GM19240 (cell line): ENCODE results near the gene SPEN.

Experiments used
- DNase-seq: peaks from one replicate; pipeline ENCODE4 v3.0.0; 2011; ENCODE audit warnings: low spot score; ENCODE audit not compliant: insufficient read length

SPEN gene

DNA sequence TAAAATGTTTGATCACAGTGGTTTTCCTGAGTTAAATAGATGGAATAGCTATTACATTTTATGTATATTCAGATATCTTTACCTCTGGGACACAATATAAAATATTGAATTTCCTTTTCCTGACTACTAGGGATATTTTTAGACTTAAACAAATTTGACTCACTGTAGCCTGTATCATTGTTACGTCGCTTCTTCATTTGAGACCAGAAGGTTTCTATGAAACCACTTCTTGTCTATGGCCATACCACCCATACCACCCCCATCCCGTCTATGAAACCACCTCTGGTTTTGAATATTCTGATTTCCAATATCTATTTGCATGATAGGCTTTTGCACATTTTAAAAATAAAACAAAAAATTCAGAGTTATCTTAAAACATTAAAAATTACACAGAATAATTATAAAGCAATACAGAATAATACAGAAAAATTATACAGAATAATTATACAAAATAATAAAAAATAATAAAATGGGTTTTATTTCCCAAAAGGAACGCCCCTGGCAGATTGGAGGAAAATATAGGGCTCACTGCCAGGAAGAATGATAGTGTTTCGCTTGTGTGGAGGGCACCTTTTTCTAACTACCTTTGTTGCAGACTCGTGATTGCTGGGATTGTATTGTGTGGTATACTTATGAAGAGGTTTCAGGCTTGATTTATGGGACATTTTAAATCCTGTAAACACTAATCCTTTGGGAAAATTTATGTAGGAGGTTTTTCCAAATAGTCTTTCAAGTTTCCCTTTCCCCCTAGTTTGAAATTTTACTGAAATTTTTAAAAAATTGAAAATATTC, 4.7 kb downstream of the SPEN start:
- DNase-seq = no peak

DNA sequence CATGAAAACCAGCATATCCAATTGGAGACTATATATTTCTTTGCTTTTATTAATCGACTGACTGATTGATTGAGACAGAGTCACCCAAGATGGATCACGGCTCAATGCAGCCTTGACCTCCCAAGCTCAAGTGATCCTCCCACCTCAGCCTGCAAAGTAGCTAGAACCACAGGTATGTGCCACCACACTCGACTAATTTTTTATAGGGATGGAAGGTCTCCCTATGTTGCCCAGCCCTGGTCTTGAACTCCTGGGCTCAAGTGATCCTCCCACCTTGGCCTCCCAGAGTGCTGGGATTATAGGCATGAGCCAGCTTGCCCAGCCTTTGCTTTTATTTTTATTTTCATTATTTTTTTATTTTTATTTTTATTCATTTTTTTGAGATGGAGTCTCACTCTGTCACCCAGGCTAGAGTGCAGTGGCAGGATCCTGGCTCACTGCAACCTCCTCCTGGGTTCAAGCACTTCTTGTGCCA, 5.4 kb downstream of the SPEN start:
- no peak for DNase-seq

DNA sequence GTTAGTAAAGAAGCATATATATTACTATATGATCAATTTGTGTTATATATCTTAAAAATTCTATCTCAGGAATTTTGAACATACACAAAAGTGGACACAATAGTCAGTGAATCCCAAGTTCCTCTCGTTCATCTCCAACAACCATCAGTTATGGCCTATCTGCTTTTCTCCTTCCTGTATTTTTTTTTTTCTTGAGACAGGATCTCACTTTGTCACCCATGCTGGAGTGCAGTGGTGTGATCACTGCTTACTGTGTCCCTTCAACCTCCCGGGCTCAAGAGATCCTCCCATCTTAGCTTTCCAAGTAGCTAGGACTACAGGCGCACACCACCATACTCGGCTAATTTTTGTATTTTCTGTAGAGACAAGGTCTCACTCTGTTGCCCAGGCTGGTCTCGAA, 9.4 kb downstream of the SPEN start:
- no peak for DNase-seq

DNA sequence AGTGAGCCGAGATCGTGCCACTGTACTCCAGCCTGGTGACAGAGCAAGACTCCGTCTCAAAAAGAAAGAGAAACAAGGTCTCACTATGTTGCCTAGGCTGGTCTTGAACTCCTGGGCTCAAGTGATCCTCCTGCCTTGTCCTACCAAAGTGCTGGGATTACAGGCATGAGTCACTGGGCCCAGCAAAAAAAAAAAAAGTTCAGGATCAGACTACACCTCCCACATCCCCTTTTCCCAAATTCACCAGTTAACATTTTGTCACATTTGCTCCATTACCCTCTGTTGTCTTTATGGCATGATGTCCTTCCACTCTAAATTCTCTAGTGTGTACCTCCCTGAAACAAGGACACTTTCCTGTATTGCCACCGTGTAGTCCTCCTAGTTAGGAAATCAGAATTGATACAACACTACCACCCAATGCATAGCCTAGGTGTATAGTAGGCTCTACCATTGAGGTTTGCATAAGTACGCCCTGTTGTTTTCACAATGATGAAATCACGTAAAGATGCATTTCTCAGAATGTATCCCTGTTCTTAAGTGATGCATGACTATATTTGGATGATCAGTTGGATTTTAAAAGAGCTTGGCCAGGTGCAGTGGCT, 10.7 kb downstream of the SPEN start:
- no peak for DNase-seq

DNA sequence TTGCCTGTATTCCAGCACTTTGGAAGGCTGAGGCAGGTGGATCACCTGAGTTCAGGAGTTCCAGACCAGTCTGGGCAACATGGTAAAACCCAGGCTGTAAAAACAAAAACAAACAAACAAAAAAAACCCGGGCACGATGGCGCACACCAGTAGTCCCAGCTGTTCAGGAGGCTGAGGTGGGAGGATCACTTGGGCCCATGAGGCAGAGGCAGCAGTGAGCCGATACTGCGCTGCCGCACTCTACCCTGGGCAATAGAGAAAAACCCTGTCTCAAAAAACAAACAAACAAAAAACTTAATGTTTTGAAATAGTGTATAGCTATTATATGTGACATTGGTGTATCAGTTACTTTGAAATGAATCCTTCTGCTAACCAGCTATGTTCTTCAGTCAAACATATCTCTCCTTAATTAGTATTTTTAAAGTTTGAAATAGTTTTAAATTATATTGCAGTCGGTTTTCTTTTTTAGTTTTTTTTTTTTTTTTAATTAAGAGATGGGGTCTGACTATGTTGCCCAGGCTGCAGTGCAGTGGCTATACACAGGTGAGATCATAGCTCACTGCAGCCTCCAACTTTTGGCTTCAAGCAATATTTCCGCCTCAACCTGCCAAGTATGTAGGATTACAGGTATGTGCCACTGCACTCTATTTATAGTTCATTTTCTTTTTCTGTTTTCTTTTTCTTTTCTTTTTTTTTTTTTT, 11.3 kb downstream of the SPEN start:
- no peak for DNase-seq

DNA sequence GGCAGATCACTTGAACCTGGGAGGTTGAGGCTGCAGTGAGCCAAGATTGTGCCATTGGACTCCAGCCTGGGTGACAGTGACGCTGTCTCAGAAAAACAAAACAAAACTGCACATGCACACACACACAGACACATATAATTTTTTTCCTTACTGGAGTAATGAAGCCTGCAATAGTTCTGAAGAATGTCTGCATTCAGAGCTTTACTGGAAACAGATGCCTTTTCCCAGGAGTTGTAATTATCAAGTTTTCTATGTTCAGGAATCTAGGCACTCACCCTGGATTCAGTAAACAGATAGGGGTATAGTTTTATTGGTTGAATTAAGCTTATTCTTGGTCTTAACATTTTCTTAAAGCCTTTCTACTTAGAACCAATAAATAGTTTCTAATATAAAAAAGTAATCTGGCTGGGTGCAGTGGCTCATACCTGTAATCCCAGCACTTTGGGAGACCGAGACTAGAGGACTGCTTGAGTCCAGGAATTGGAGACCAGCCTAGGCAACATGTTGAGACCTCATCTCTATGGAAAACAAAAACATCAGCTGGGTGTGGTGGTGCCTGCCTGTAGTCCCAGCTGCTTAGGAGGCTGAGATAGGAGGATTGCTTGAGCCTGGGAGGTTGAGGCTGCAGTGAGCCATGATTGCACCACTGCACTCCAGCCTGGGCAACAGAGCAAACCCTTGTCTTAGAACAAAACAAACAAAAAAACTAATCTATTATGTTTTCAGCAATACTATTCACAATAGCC, 15.8 kb downstream of the SPEN start:
- DNase-seq = no peak

DNA sequence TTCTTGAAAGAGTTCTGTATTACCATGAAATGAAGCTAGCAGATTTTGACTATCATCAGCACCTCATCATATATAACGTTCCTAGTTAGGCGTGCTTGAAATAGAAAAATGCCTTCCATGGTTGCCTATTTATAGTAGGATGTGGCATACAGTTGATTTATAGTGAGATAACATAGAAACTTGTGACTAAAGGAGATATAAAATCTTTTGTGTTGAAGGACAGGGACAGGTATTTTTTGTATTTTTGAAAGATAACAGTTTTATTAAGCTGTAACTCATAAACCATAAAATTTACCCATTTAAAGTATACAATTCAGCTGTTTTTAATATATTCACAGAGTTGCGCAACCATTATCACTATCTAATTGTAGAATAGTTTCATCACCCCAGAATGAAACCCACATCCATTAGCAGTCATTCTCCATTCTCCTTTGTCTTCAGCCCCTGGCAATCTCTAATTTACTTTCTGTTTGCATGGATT, 19.3 kb downstream of the SPEN start:
- DNase-seq = no peak

DNA sequence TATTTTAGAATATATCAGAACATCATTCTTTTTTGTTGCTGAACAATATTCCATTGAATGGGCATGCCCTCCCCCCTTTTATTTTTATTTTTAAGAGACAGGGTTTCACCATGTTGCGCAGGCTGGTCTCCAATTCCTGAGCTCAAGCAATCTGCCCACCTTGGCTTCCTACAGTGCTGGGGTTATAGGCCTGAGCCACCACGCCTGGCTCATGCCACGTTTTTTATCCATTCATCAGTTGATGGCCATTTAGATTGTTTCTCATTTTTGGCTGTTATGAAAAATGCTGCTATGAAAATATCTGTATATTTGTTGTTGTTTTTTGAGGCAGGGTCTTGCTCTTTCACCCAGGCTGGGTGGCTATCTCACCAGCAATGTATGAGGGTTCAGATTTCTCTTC, 19.8 kb downstream of the SPEN start:
- no peak for DNase-seq

DNA sequence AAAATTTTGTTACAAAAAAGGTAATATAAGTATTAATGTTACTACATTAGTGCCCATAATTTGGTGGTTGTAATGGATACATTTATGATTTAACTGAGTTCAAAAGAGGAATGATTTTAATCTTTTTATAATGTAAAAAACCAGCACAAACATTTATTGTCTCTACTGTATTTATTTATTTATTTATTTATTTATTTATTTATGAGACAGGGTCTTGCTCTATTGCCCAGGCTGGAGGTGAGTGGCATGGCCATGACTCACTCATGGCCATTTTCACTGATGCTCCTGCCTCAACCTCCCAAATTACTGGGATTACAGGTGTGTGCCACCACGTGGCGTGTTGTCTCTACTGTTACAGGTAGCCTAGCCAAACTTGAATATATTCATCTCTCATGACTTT, 21.9 kb downstream of the SPEN start:
- no peak for DNase-seq

DNA sequence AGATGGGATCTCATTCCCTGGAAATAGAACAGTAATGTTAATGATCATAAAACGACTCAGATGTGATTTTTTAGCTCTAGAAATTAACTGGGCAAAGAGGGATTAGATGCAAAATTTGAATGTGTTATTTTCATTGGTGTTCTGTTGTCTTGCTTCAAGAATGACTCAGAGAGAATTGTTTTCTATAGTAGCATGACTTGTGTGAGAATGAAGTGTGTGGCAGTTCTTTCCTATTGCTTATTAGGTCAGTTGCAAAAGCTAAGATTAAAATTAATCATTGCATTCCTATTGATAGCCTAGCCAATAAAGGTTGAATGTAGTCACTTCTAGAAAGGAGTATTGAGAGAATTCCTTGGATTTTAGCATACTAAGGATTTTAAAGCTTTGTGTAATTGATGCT, 22.9 kb downstream of the SPEN start:
- DNase-seq = no peak

DNA sequence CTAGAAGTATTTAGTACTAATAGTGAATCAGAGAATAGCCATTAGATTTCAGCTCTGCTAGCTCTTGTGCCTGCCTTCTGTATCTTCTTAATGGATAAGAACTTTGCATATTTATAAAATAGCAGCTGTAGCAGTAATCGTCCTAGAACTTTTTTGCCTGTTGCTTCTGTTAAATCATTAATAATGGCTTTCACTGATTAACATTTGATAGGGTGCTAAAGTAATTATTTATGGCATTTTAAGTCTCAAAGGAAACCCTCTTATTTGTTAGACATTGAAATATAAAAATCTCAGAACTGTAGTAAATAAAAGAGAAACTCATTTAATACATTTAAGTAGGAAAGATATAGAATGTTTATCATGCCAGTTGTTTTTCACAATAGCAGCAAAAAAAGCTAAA, 27.0 kb downstream of the SPEN start:
- DNase-seq = no peak

DNA sequence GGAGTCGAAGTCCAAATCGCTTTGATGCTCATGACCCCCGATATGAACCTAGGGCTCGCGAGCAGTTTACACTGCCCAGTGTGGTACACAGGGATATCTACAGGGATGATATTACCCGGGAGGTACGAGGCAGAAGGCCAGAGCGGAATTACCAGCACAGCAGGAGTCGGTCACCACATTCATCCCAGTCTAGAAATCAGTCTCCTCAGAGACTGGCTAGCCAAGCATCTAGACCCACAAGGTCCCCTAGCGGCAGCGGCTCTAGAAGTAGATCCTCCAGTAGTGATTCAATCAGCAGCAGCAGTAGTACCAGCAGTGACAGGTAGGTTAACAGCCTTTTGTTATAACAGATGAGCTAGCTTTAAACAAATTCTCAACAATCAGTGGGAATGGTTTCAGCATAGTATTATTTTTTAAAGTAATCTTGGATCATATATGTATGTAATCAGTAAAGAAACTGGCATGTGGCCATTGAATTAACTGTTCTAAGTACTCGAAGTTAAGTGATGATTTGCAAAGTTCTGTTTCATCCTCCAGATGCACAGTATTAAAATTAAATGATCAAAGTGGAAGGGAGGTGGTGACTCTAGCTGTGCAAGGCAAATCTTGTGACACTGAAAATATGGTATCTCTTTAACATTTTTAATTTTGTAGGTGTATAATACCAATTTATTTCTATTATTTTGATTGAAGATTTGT, 29.0 kb downstream of the SPEN start:
- DNase-seq = no peak

DNA sequence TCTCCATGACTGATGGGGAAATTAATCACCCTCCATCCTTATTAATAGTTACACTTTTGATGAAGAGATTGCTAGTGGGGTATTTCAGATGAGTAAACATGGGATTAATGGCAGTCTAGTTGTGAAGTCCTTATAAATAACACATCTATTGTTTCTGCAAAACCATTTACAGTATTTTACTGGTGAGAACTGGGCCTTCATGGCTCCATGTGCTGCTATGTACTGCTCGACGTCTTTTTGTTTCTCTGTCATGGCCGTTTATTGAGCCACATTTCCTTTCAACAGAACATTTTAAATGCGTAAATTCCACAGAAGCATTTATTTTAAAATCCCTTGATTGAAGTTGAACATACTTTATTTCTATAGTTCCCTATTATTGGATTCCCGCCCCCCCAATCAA, 34.5 kb downstream of the SPEN start:
- DNase-seq = no peak

DNA sequence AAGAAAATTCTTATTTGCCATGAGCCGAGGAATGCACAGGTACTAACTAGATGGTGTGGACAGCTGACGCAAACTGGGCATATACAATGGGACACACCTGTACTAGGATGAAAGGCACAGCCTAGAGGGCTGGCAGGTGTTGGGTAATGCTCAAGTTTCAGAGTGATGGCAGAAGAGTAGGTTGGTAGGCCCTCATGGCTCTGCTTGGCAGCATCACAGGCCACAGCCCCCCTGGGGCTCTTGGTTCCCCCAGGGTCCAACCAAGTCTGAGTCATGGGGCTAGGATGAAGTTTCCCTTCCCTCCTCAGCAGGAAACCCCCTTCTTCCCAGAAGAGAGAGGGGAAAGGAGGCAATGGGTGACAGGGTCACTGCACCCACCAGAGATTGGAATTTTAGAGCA, 35.2 kb downstream of the SPEN start:
- no peak for DNase-seq

DNA sequence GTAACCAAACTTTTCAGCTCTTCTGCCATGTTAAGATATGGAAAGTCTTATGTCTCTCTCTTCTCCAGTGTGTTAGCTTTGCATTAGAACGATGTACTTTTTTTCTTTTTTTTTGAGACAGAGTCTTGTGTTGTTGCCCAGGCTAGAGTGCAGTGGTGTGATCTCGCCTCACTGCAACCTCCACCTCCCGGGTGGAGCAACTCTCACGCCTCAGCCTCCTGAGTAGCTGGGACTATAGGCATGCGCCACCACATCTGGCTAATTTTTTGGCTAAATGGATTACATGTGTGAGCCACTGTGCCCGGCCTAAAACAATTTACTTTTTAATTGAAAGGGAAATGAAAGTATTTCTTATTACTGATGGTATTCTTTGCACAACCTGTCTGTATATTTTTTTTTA, 35.8 kb downstream of the SPEN start:
- DNase-seq = no peak

DNA sequence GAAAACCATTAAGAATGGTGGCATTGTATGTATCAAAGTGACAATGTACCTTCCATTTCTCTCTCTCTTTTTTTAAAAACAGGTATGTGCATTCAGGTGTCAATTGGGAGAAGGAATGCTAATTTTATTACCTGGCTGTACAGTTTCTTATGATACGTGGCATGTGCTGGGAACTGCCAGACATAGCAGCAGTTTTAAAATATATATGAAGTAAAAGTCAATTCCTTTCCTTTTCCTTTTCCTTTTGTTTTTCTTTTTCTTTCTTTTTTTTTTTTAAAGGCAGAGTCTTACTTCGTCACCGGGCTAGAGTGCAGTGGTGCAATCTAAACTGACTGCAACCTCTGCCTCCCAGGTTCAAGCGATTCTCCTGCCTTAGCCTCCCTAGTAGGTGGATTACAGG, 37.0 kb downstream of the SPEN start:
- no peak for DNase-seq

DNA sequence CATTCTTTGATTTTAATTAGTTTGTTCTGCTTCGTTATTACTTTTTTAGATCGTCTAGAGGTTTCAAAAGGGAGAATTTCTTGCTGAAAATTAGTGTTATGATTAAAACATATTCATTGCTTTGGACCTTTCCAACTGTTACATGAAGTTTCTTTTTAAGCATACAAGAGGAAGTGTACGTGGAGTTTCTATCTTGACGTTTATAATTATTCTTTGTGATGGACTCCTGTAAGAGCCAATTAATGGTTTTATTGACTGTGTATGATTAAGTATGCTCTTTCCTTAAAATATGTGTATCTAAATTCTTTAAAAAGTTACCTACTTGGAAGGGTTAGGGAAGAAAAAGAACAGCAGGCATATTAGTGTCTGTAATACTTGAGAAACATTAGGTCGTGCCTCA, 37.8 kb downstream of the SPEN start:
- DNase-seq = no peak

DNA sequence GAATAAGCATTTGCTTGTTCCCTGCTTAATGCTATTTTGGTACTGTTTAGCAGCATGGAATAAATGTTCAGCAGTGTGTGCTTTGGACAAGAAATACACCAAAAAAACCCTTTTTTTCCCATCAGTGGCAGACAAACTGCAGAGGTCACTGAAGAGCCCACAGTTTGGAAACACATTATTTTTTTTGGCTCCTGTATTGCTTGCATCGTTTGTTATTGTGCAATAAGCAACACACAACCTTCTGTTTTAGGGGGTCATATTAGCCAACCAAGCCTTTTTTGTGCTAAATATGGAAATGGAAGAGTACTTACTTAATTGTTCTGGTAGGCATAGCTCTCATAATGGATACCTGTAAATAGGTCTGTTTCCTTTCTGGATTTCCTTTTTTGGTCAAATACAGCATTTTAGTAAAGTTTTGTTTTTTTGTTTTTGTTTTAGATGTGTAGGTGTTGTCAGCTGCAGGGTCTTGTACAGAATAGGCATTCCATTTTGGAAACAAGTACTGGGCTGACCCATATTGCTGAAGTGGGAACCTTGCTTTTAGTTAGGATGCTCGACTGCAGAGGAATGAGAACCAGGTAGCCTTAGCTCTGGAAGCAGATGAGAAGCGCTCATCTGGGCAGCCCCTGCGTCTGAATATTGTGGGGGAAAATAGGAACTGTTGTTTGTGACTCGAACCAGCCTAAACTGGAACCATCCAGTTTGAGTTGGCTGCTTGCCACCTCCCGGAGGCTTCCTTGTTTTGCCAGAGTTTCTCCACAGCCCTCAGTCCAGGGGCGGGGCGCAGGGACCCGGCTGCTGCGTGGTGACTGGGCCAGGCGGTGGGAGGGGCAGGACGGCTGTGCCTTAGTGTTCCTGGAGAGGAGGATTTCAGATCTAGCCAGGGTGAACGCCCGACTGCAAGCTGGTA, 38.4 kb downstream of the SPEN start:
- no peak for DNase-seq

DNA sequence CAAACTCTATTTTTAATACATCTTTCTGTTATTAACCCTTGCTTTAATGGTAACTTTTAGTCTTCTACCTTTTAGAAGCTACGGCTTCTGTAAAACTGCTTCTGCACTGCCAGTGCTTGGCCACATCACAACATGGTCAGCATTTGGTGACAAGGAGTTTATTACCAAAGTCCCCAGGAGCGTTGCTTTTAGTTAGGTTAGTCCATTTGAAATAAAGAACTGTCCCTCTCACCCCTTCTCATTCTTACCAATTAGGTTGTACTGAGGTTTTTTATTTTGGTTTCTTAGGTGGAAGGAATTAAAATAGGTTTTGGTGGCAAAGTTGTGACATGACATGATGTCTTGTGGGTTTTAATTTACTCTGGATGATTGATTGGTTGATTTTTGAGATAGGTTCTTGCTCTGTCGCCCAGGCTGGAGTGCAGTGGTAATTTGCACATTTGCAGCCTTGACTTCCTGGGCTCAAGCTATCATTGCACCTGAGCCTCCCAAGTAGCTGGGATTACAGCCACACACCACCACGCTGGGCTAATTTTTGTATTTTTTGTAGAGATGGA, 39.2 kb downstream of the SPEN start:
- DNase-seq = no peak
